Ecto neural progenitor cell (in vitro differentiated cells): ENCODE measurements around the gene BPIFB2.

Source experiments
- DNase-seq: peaks from one replicate; pipeline ENCODE4 v3.0.0-alpha.2; 2018; ENCODE audit warnings: low spot score

Gene BPIFB2

DNA sequence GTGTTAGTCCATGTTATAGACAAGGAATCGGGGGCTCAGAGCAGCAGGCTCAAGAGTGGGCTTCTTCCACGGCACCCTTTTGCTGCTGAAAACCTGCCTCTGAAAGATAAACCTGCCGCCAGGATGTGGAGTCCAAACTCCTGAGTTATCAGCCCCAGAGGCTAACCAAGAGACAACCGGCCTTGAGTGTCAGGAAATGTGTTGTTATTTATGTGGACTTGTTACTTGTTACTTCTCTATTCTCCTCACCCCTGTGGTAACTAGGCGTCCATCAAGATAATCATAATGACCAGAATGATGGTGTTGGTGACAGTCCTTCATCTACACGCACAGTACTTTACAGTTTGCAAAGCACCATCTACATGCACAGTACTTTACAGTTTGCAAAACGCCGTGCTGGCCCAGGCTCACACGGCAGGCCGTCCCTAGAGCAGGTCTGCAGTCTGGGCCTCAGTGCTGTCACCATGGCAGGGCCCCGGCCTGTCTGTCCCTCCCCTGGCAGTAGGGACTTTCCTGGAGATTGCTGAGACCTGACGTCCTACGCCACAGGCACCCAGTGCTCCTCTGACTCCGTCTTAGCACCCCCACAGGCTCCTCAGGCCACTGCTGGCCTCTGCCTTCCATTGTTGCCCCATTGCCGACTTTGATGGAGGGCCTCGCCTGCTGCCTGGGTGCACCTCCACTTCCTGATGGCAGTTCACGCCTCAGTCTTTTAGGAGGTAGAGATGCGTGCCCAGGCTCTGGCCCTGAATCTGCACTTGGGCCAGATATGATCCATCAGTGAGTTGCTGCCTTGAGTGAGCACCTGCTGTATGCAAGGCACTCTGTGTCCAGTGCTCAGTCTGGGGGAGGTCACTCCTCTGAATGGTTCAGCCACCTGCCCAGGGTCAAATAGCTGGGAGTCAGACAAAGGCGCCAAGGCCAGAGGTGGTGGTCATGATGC lies 62.9 kb downstream of the BPIFB2 start:
- DNase-seq: no peak

DNA sequence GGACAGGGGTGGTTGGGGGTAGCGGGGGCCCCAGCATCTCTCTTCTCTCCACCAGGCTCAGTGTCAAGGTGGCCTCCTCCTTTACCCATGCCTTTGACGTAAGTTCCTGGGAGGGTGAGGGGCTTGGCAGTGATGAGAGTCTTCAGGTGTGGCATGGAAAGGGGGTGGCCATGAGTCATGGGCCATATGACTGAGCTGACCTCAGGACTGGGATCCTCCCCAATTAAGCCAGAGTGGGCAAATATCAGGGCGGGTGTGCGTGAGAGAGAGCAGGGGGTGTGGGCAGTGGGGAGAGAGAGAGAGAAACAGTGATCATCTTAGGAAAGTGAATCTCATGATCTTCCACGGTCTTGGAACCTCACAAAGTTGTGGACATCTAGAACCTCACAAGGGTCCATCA lies 63.7 kb downstream of the BPIFB2 start:
- DNase-seq: no peak

DNA sequence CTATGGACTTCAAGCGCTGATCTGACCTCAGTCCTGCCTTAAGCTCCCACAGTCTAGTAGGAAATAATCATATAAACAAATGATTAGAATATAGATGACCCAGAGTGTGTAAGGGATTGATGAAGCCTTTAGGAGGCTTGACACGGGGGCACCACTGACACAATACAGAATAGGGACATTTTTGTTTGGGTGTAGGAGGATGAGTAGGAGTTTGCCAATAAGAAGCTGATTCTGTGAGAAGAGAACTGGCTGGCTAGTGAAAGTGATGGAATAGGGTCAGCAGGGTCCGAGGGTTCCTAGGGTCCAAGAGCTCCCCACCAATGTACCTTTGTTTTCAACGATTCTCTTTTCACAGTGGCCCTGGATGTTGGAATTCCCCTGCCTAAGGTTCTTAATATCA lies 64.9 kb downstream of the BPIFB2 start:
- DNase-seq: no peak

DNA sequence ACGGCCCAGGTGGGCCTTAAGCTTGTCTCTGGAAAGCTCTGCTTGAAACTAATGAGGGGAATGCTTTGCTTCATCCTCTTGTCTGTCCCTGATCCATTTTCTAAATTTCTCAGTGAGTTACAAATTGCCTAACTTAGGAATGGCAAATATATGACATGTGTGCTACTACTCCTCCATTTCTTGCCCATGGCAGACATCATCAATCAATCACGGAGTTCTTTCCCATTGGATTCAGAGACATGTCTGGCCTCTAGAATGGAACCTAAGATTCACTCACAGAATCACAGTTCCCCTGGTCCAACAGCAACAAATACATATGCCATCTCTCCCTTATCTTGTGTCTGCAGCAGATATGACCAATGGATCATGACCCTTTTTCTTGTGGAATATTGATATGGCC lies 65.3 kb downstream of the BPIFB2 start:
- no peak for DNase-seq
